Adrenal gland (tissue), 12 donors: Measurements from ENCODE around the gene OR10G8. TPM values are rescaled to one million over a fixed set of nuclear protein-coding genes. Genes with fewer than 3 reads are reported as not detected.
"Not testable (repeated sequence)": the region's sequence is repeated elsewhere in the genome, so short reads cannot be mapped to it uniquely, and the experiment has no call there.

ENCODE experiments used
- DNase-seq, 7 donors: peaks; one replicate each; pipeline ENCODE4 v3.0.0-alpha.2; 2019 to 2020
- H3K27ac ChIP-seq, 5 donors: fragments of 200-600 bp; sonication (generic) in 4 of 5; 1 replicate in 3 of 5; 2 replicates in 2 of 5; pipeline versions ENCODE4 v1.5.1 to v1.8.0; 2016 to 2020; ENCODE audit warnings: mild to moderate bottlenecking in 1 of 5
- H3K27me3 ChIP-seq: fragments of 200-600 bp; 2 replicates; pipeline ENCODE4 v1.8.0; 2021
- H3K36me3 ChIP-seq, 2 donors: fragments of 200-600 bp; replicated peaks in 1 of 2; 1 replicate in 1 of 2; 2 replicates in 1 of 2; pipeline versions ENCODE4 v1.5.1 to v1.8.0; 2018 to 2022
- H3K4me1 ChIP-seq, 2 donors: fragments of 200-600 bp; replicated peaks in 1 of 2; 1 replicate in 1 of 2; 2 replicates in 1 of 2; pipeline versions ENCODE4 v1.5.1 to v1.8.0; 2018 to 2021
- H3K4me3 ChIP-seq, 4 donors: fragments of 200-600 bp; sonication (generic) in 3 of 4; one replicate each; pipeline ENCODE4 v1.5.1; 2016 to 2018
- H3K9me3 ChIP-seq, 3 donors: fragments of 200-600 bp; sonication (generic) in 1 of 3; replicated peaks in 1 of 3; 1 replicate in 2 of 3; 2 replicates in 1 of 3; pipeline versions ENCODE4 v1.5.1 to v1.8.0; 2016 to 2021
- CTCF ChIP-seq, 6 experiments: fragments of 450-650 bp in 4 of 6; fragments of 200-600 bp in 2 of 6; sonication (generic) in 1 of 6; IDR thresholded peaks; 1 replicate in 5 of 6; 2 replicates in 1 of 6; pipeline versions ENCODE4 v1.5.1 to v1.8.0; 2016 to 2021; ENCODE audit warnings: antibody characterized with exemption in 6 of 6, mild to moderate bottlenecking in 2 of 6, moderate library complexity in 1 of 6
- POLR2A ChIP-seq, 2 donors: fragments of 450-650 bp; IDR thresholded peaks; one replicate each; pipeline ENCODE4 v1.6.1; 2017; ENCODE audit warnings: antibody characterized with exemption in 2 of 2, mild to moderate bottlenecking in 2 of 2, moderate library complexity in 1 of 2
- WGBS, 4 donors: extraction: QIAGEN DNeasy Blood & Tissue Kit in 2 of 4; methylation state at CpG; one replicate each; pipeline versions ENCODE4 v1.1.5 to v1.1.7; 2013 to 2017; 5-methylcytosine and 5-hydroxymethylcytosine counted together
- intact Hi-C, 2 donors: fragments of 100-400 bp; cut with DNase I; formaldehyde crosslinking; loops; one replicate each; pipeline versions ENCODE4 v1.14.1 to v1.15.0; 2022 to 2023
- polyA plus RNA-seq, 3 donors: library from polyadenylated mRNA; stranded (reverse); fragments of 200-250 nt in 2 of 3; fragments of 350-450 nt in 1 of 3; fragmentation: Illumina TruSeq in 1 of 3; extraction: RNeasy Lipid Tissue Mini Kit (QIAGEN cat#74804) in 1 of 3; gene quantifications; one replicate each; pipeline ENCODE4 v1.2.3, GENCODE V29; 2013 to 2014
- total RNA-seq, 9 donors: library from RNA; depleted of rRNA in 4 of 9; stranded (reverse); fragments of >200 nt in 4 of 9; fragments of 120-200 nt in 1 of 9; fragmentation: NEBNext Ultra II Directional in 1 of 9; extraction: Animal tissue kit (Norgen Biotek cat#: 25700) in 1 of 9; gene quantifications; one replicate each; pipeline versions ENCODE4 v1.1.0 to v1.2.4, GENCODE V29; 2013 to 2023
- donor health status: healthy with polysubstance abuse.
- donor health status: Bipolar disorder and iron deficiency.
- donor health status: DM: yes; HTN: yes; CAD: no.
- donor health status: DM: no; HTN: no; CAD: no.
- donor health status: DM: no; HTN: no; CAD: no.
- donor health status: DM: yes; HTN: yes; CAD: no.

Gene OR10G8
- total and polyA plus RNA-seq, 12 donors = not detected

- H3K4me1 ChIP-seq = no peaks in the 10 kb centered on the region
Measured at GRCh38 chr11:124012697-124013096, 13.9 kb upstream of the OR10G8 start, which contains the start of gene OR10G4. OR10G4 (plus strand) TSS chr11:124012997; CDS start chr11:124015575, 2,578 bp downstream.

GRCh38 chr11:124015837-124016236 is 10.8 kb upstream of the OR10G8 start:
- WGBS, 4 donors = 80 to 92% (median 88%) methylated on average over 4 to 7 of the region's 9 CpGs
- H3K27ac ChIP-seq, H3K4me3 ChIP-seq: not testable (repeated sequence)

More at GRCh38 chr11:124012697-124013096, 13.9 kb upstream of the OR10G8 start, which contains the start of gene OR10G4:
- no peak for DNase-seq
- Histone ChIP-seq H3K36me3 (no peaks in the 10 kb centered on the region), H3K27me3 (no peaks in the 10 kb centered on the region), H3K9me3 (no peaks in the 10 kb centered on the region), H3K4me3 (no peak within 1 kb of the TSS), H3K27ac (no peak within 1 kb of the TSS)
- 61 to 78% (median 68%) methylated on average over 2 of the region's 2 CpGs for WGBS, 4 donors
- TF ChIP-seq CTCF (IDR thresholded peaks at IDR 0.05) = no peak
- TF ChIP-seq POLR2A (IDR thresholded peaks at IDR 0.05) = no peak
- intact Hi-C loops = no loop called here

GRCh38 chr11:124036666-124037065 is 10.1 kb downstream of the OR10G8 start:
- no peak overlapping the region for H3K27ac ChIP-seq
- intact Hi-C loops = no loop called here
- H3K27me3 ChIP-seq = no peaks in the 10 kb centered on the region
- 79 to 85% (median 82%) methylated on average over 1 of the region's 1 CpG for WGBS, 4 donors
- no peak overlapping the region for H3K4me3 ChIP-seq
- no peaks in the 10 kb centered on the region for H3K36me3 ChIP-seq
- TF ChIP-seq POLR2A (IDR thresholded peaks at IDR 0.05) = no peak
- TF ChIP-seq CTCF (IDR thresholded peaks at IDR 0.05) = no peak
- no peak for DNase-seq
- H3K9me3 ChIP-seq = no peaks in the 10 kb centered on the region
- H3K4me1 ChIP-seq = no peaks in the 10 kb centered on the region

More at GRCh38 chr11:124015837-124016236, 10.8 kb upstream of the OR10G8 start:
- DNase-seq, intact Hi-C loops, H3K9me3 ChIP-seq, H3K36me3 ChIP-seq, H3K27me3 ChIP-seq, H3K4me1 ChIP-seq: not testable (repeated sequence)

- DNase-seq = no peak
- TF ChIP-seq POLR2A (IDR thresholded peaks at IDR 0.05) (no peak), CTCF (IDR thresholded peaks at IDR 0.05) (no peak)
- H3K4me1 ChIP-seq = no peaks in the 10 kb centered on the region
- H3K9me3 ChIP-seq = peaks cover 0 to 4% (median 0%) of the 10 kb centered on the region in 3 donors
- WGBS, 4 donors = 78 to 85% (median 81%) methylated on average over 3 to 9 of the region's 9 CpGs
- no peaks in the 10 kb centered on the region for H3K27me3 ChIP-seq
- intact Hi-C loops = no loop called here
- no peak overlapping the region for H3K27ac ChIP-seq
- no peaks in the 10 kb centered on the region for H3K36me3 ChIP-seq
- H3K4me3 ChIP-seq = no peak overlapping the region
Measured at GRCh38 chr11:124039557-124039956, 13.0 kb downstream of the OR10G8 start.

GRCh38 chr11:124041254-124041653 is 14.7 kb downstream of the OR10G8 start, which contains the start of gene OR10G7:
OR10G7 (minus strand) TSS chr11:124041325; CDS start chr11:124039001, 2,324 bp downstream.
- intact Hi-C loops = no loop called here
- H3K27ac ChIP-seq = no peak within 1 kb of the TSS
- H3K9me3 ChIP-seq = peaks cover 0 to 4% (median 0%) of the 10 kb centered on the region in 3 donors
- no peak for TF ChIP-seq POLR2A (IDR thresholded peaks at IDR 0.05)
- TF ChIP-seq CTCF (IDR thresholded peaks at IDR 0.05) = no peak
- H3K4me3 ChIP-seq = no peak within 1 kb of the TSS
- DNase-seq = no peak
- no peaks in the 10 kb centered on the region for H3K4me1 ChIP-seq
- 10 to 17% (median 11%) methylated on average over 1 of the region's 1 CpG for WGBS, 4 donors
- H3K27me3 ChIP-seq = no peaks in the 10 kb centered on the region
- no peaks in the 10 kb centered on the region for H3K36me3 ChIP-seq
